Sciatic nerve (tissue), 2 donors: ENCODE measurements around the gene UBXN7. TPM values are rescaled to one million over a fixed set of nuclear protein-coding genes. Genes with fewer than 3 reads are reported as not detected.
A peak's percentile ranks its signal among the peaks of the same experiment; 100 is the strongest.
"Not testable (repeated sequence)": the region's sequence is repeated elsewhere in the genome, so short reads cannot be mapped to it uniquely, and the experiment has no call there.

ENCODE experiments used
- ATAC-seq: fragments of 200-7000 bp; cut with Tn5 transposase; one replicate; pipeline ENCODE4 v1.9.1; 2020; ENCODE audit warnings: mild to moderate bottlenecking, moderate library complexity
- DNase-seq: peaks from one replicate; pipeline ENCODE4 v3.0.0-alpha.2; 2020; ENCODE audit warnings: low spot score
- intact Hi-C: fragments of 100-400 bp; cut with DNase I; formaldehyde crosslinking; loops from one replicate; pipeline ENCODE4 v1.14.2; 2022
- total RNA-seq: library from RNA; stranded (reverse); fragmentation: NEBNext Ultra II Directional; extraction: Animal tissue kit (Norgen Biotek cat#: 25700); gene quantifications from one replicate; pipeline ENCODE4 v1.2.1, GENCODE V29; 2021
- donor health status: DM: no; HTN: no; CAD: no.
- donor health status: DM: no; HTN: no; CAD: no.

Gene UBXN7
- total RNA-seq, 1 donor from 2014 or later = 78.7 TPM

GRCh38 chr3:196334982-196335381 lies 97.2 kb downstream of the UBXN7 start:
- ATAC-seq (no peak), DNase-seq (no peak)
- intact Hi-C loops = no loop called here

GRCh38 chr3:196332168-196332567 lies 100.1 kb downstream of the UBXN7 start:
- ATAC-seq = no peak
- DNase-seq = no peak
- intact Hi-C loops = no loop called here

- DNase-seq (no peak), ATAC-seq (no peak)
- intact Hi-C loops = no loop called here
Measured at GRCh38 chr3:196327405-196327804, 104.8 kb downstream of the UBXN7 start.

- intact Hi-C loops = no loop called here
- DNase-seq (no peak), ATAC-seq (no peak)
Measured at GRCh38 chr3:196326936-196327335, 105.3 kb downstream of the UBXN7 start.

- no peak for ATAC-seq
- intact Hi-C loops = no loop called here
- no peak for DNase-seq
Measured at GRCh38 chr3:196323691-196324090, 108.5 kb downstream of the UBXN7 start.

GRCh38 chr3:196323016-196323415 lies 109.2 kb downstream of the UBXN7 start:
- ATAC-seq (no peak), DNase-seq (no peak)
- intact Hi-C loops = no loop called here

GRCh38 chr3:196321162-196321561 lies 111.1 kb downstream of the UBXN7 start:
- no peak for DNase-seq
- intact Hi-C loops = no loop called here
- no peak for ATAC-seq

GRCh38 chr3:196320137-196320536 lies 112.1 kb downstream of the UBXN7 start:
- intact Hi-C loops = no loop called here
- ATAC-seq (no peak), DNase-seq (no peak)

GRCh38 chr3:196317687-196318467 lies 114.3 kb downstream of the UBXN7 start, which contains the start of gene DYNLT2B:
Gene DYNLT2B, minus strand, starts transcription at chr3:196318240. Its CDS starts 88 bp downstream, at chr3:196318152.
- peak; percentile 91 for DNase-seq
- intact Hi-C loops = no loop called here
- ATAC-seq = peak; percentile 98

- intact Hi-C loops, DNase-seq: not testable (repeated sequence)
- ATAC-seq = peak; percentile 66
Measured at GRCh38 chr3:196316799-196317686, 115.2 kb downstream of the UBXN7 start.

GRCh38 chr3:196315821-196316220 lies 116.4 kb downstream of the UBXN7 start:
- intact Hi-C loops = no loop called here
- ATAC-seq (no peak), DNase-seq (no peak)

GRCh38 chr3:196314597-196314996 lies 117.6 kb downstream of the UBXN7 start:
- ATAC-seq = no peak
- no peak for DNase-seq
- intact Hi-C loops = no loop called here

- intact Hi-C loops = not testable (repeated sequence)
Measured at GRCh38 chr3:196314086-196314485, 118.1 kb downstream of the UBXN7 start.

GRCh38 chr3:196302960-196303359 lies 129.3 kb downstream of the UBXN7 start:
- ATAC-seq, intact Hi-C loops, DNase-seq: not testable (repeated sequence)

More at GRCh38 chr3:196314086-196314485, 118.1 kb downstream of the UBXN7 start:
- ATAC-seq, DNase-seq: not testable (repeated sequence)

GRCh38 chr3:196302551-196302950 lies 129.7 kb downstream of the UBXN7 start:
- intact Hi-C loops, ATAC-seq, DNase-seq: not testable (repeated sequence)

- intact Hi-C loops = no loop called here
- ATAC-seq (no peak), DNase-seq (no peak)
Measured at GRCh38 chr3:196298521-196298920, 133.7 kb downstream of the UBXN7 start.
